Stimulated activated CD4-positive, alpha-beta T cell treated with anti-CD3 and anti-CD28 coated beads, Interleukin-2, amount 100 ng/mL, for 48 hours (primary cell): ENCODE measurements around the gene ADAMTS12.

Source experiments
- DNase-seq, 2 donors: peaks; one replicate each; pipeline ENCODE4 v3.0.0-alpha.2; 2020

The ADAMTS12 gene

DNA sequence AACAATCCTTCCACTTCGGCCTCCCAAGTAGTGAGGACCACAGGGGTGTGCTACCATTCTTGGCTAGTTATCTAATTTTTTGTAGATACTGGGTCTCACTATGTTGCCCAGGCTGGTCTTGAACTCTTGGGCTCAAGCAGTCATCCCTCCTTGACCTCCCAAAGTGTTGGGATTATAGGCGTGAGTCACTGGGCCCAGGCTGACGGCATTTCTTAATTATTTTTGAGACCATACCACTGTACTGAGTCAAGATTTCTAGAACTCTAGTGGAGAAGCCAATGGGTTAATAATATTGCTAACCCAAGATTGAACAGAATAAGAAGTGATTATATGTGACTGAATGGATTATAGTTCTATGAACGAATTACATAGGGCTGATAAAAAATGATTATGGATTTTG, 384.4 kb downstream of the ADAMTS12 start:
- no peak for DNase-seq

- no peak for DNase-seq
Observed at GRCh38 chr5:33504570-33504969, 387.2 kb downstream of the ADAMTS12 start.

GRCh38 chr5:33501899-33502298, 389.9 kb downstream of the ADAMTS12 start:
- DNase-seq: no peak

GRCh38 chr5:33501260-33501659, 390.5 kb downstream of the ADAMTS12 start:
- no peak for DNase-seq

DNA sequence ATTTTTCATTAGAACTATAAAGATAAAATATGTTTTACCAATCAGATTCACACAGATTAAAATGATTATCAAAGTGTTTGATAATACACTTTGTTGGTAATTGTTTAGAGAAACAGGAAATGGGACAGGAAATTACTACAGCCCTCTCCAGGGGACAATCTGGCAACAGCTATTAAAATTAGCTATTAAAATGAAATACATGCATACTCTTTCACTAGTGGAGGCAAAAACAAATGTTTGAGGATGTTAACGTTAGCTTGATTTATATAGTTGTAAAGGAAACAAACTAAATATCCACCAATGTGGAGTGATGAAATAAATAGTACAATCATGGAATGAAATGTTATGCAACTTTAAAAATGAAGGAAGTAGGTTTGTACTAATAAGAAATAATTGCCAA, 397.3 kb downstream of the ADAMTS12 start:
- DNase-seq: no peak

- no peak for DNase-seq
Observed at GRCh38 chr5:33491941-33492340, 399.8 kb downstream of the ADAMTS12 start.

GRCh38 chr5:33490071-33490665, 401.6 kb downstream of the ADAMTS12 start:
- no peak for DNase-seq

DNA sequence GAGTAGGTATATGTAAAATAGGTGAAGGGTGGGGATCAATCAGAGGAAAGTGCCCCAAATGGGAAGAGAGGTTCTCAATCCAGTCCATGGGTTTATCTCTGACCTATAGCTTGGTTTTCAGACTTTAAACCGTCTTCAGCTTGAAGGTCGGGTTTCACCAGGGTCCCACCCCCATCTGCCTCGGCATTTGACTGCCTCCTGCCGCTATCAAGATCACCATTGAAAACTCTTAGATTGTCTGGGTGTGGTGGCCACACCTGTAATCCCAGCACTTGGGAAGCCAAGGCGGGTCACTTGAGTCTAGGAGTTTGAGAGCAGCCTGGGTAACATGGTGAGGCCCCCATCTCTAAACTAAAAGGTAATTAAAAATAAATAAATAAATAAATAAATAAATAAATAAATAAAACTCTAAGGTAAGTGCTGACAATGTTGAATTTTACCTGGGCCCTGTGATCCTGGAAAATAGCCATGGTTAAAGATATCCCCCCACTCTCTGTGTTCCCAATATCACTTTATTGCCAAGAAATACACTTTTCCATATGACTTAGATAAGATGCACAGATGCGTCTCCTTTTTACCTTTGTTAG, 402.2 kb downstream of the ADAMTS12 start:
- DNase-seq: no peak

DNA sequence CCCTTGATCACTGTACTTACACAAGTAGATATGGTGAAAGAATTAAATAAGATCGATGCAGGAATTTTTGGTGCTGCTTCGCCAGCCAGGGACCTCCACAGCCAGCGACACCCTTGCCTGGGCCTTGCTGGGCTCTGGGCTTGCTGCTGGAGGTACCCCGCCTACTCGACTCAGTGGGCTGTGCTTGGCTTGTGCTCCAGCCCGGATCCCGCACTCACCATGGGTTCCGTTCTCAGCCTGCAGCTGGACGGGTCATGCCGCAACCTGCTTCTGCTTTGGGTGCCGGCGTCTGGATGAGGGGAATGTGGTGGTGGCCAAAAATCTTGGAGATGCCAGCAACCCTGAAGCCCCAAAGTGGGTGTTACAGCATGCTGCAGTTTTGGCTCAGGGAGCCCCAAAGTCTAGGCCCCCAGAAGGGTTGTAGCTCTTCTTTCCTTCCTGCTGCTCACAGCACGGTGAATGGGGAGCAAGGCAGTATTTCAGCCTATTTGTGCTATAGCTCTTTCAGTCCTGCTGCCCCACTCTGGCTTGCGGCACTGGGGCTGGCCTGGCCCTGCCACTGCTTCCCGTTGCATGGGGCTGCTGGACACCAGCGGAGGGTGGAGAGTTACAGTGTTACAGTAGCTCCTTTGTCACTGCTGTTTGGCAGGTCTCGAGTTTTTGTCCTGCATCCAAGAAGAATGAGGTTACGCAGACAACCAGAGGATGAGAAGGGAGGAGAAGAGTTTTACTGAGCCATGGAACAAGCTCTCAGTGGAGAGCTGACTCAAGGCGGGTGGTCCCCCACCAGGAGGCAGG, 403.0 kb downstream of the ADAMTS12 start:
- DNase-seq: no peak

DNA sequence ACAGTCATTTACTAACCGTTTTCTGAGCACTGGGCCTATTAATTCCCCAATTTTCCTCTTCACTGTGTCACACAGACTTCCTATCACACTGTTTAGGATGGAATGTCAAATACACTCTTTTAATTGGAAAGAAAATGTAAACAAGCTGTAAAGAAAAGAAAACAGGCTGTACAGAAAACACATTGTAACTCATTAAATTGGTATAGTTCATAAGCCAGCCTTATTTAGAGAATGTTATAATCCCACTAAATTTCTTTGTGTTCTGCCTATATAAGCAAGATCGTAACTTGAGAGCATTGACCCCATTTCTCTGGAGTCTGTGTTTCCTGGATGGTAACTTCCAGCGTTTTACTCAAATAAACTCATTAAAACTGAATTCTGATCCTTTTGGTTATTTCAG, 404.6 kb downstream of the ADAMTS12 start:
- DNase-seq: no peak

- DNase-seq: no peak
Observed at GRCh38 chr5:33482335-33482734, 409.5 kb downstream of the ADAMTS12 start.

DNA sequence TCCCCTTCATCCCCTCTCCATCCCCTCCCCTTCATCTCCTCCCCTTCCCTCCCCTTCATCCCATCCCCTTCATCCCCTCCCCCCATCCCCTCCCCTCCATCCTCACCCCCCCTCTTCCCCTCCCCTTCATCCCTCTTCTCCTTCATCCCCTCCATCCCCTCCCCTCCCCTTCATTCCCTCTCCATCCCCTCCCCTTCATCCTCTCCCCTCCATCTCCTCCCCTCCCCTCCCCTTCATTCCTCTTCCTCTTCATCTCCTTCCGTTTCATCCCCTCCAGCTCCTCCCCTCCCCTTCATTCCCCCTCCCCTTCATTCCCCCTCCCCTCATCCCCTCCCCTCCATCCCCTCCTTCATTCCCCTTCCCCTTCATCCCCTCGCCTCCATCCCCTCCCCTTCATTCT, 410.9 kb downstream of the ADAMTS12 start:
- no peak for DNase-seq

GRCh38 chr5:33479311-33479710, 412.5 kb downstream of the ADAMTS12 start:
- DNase-seq: no peak

DNA sequence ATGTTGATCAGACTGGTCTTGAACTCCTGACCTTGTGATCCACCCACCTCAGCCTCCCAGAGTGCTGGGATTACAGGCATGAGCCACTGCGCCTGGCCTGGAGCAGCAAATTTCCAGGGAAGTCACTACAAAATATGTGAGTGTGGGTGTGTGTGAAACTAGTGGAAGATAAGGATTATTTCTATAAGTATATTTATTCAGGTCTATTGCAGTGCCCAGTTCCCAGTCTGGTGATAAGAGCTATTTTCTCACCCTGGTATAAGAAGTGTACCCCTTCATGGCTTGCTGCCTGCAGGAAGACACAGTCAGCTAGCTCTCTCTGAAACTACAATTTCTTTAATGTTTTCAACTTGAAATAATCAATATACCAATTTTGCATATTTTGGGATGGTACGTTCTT, 414.0 kb downstream of the ADAMTS12 start:
- no peak for DNase-seq

- DNase-seq: no peak
Observed at GRCh38 chr5:33476992-33477391, 414.8 kb downstream of the ADAMTS12 start.

DNA sequence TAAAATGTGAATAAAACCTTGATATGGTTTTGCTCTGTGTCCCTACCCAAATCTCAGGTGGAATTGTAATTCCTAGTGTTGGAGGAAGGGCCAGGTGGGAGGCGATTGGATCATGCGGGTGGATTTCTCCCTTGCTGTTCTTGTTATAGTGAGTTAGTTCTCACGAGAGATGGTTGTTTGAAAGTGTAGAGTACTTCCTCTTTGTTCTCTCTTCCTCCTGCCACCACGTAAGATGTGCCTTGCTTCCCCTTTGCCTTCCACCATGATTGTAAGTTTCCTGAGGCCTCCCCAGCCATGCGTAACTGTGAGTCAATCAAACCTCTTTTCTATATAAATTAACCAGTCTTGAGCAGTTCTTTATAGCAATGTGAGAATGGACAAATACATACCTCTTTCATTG, 416.1 kb downstream of the ADAMTS12 start:
- DNase-seq: no peak

GRCh38 chr5:33474931-33475499, 416.8 kb downstream of the ADAMTS12 start:
- no peak for DNase-seq

GRCh38 chr5:33474004-33474403, 417.8 kb downstream of the ADAMTS12 start:
- DNase-seq: no peak
